ENCODE data around the gene BPIFB4. TPM values are rescaled to one million over a fixed set of nuclear protein-coding genes. Genes with fewer than 3 reads are reported as not detected.

BPIFB4 gene
- total RNA-seq (2012; rRNA removed) (not detected in 2 replicates), polyA plus RNA-seq (2012; rRNA removed) (not detected in 2 replicates), Bru-seq, nascent RNA (not detected), BruChase-seq, experiment 1, labeled RNA remaining after a 6-hour chase (not detected), BruChase-seq, experiment 2, labeled RNA remaining after a 2-hour chase (not detected)
- not detected in 2 replicates for polyA plus RNA-seq (2012; cell fraction: cytosol; rRNA removed)
- not detected in 2 replicates for polyA plus RNA-seq (2012; cell fraction: nucleus; rRNA removed; ENCODE audit: low replicate concordance)
- long read RNA-seq = 0 reads

GRCh38 chr20:33079259-33079658 lies at the start of gene BPIFB4:
TSS of gene BPIFB4 (plus strand) at chr20:33079643. CDS start at chr20:33081527, 1,884 bp downstream.
- dilution Hi-C loops (cut with HindIII; ENCODE audit: low sequenced_read_pairs, unreplicated experiment) (no loop called here), in situ Hi-C loops (cut with MboI; ENCODE audit: low sequenced_read_pairs) (no loop called here), intact Hi-C loops (cut with micrococcal nuclease) (no loop called here)
- ChIA-PET CTCF (no interaction called here), POLR2A (ENCODE audit: unreplicated experiment) (no interaction called here)
- no peak within 1 kb of the TSS for H3K4ac ChIP-seq (ENCODE audit: low read depth, low read length)
- H4K5ac ChIP-seq (ENCODE audit: low read depth, low read length) = no peak within 1 kb of the TSS
- H3K4me2 ChIP-seq (ENCODE audit: low read depth, low read length) = no peak within 1 kb of the TSS
- H4K20me1 ChIP-seq (ENCODE audit: insufficient read depth, low read length) = no peaks in the 10 kb centered on the region; the same call in 1 of the 2 replicates
- no peaks in the 10 kb centered on the region for H3K36me3 ChIP-seq (ENCODE audit: control insufficient read depth, insufficient read depth, low read length)
- no peak within 1 kb of the TSS for H2AK9ac ChIP-seq (replicated peaks; ENCODE audit: low read depth, low read length, poor library complexity)
- BruUV-seq (replicated peaks) = no TSS peak
- DNase-seq (no peak), ATAC-seq (ENCODE audit: low read depth) (no peak)
- no peak within 1 kb of the TSS for H3K18ac ChIP-seq (ENCODE audit: low read depth, low read length)
- H3K56ac ChIP-seq (ENCODE audit: extremely low read depth, insufficient read depth, low read length) = no peak within 1 kb of the TSS
- H3K9me1 ChIP-seq (ENCODE audit: insufficient read depth, low read length) = no peaks in the 10 kb centered on the region
- no peak within 1 kb of the TSS for H3K9ac ChIP-seq (ENCODE audit: low read depth, low read length)
- H2AFZ ChIP-seq (replicated peaks; ENCODE audit: low read length, poor library complexity) = no peak within 1 kb of the TSS
- H3K14ac ChIP-seq (replicated peaks; ENCODE audit: low read depth, low read length) = no peak within 1 kb of the TSS
- TF ChIP-seq CHD1 (IDR thresholded peaks at IDR 0.05; ENCODE audit: low read depth, low read length) (no peak), RFX5 (IDR thresholded peaks at IDR 0.05; ENCODE audit: low read depth, low read length) (no peak), POLR2A (IDR thresholded peaks at IDR 0.05; ENCODE audit: low read depth, low read length) (no peak), MXI1 (IDR thresholded peaks at IDR 0.05; ENCODE audit: borderline replicate concordance, low read depth, low read length) (no peak), MAFK (IDR thresholded peaks at IDR 0.05; ENCODE audit: low read depth, low read length) (no peak), RCOR1 (IDR thresholded peaks at IDR 0.05; ENCODE audit: insufficient replicate concordance, low read length) (no peak), CEBPB (IDR thresholded peaks at IDR 0.05; ENCODE audit: low read depth, low read length) (no peak)
- H2BK15ac ChIP-seq (ENCODE audit: low read depth, low read length) = no peak within 1 kb of the TSS
- WGBS, 2 experiments (ENCODE audit: extremely low coverage in 2 of 2, insufficient read length in 1 of 2) = 92% methylated on average over 2 of the region's 2 CpGs; no CpG with 5 or more reads in 1 of the 2 experiments
- H2AK5ac ChIP-seq (ENCODE audit: low read depth, low read length) = no peak within 1 kb of the TSS
- H2BK5ac ChIP-seq (ENCODE audit: low read depth, low read length, poor library complexity, severe bottlenecking) = no peak within 1 kb of the TSS
- peaks cover 11% of the 10 kb centered on the region for H3K27me3 ChIP-seq (ENCODE audit: control insufficient read depth, insufficient read depth, low read length)
- no peak within 1 kb of the TSS for H3K4me3 ChIP-seq (ENCODE audit: insufficient read depth, low read depth, low read length)
- H3K23ac ChIP-seq (ENCODE audit: low read depth, low read length) = no peak within 1 kb of the TSS
- H3K9me3 ChIP-seq (ENCODE audit: control insufficient read depth, insufficient read depth, low read length) = no peaks in the 10 kb centered on the region
- no peak within 1 kb of the TSS for H2BK120ac ChIP-seq (ENCODE audit: low read depth, low read length)
- no peak within 1 kb of the TSS for H4K91ac ChIP-seq (ENCODE audit: insufficient read depth, low read depth, low read length)
- no peak within 1 kb of the TSS for H3K27ac ChIP-seq (ENCODE audit: insufficient read depth, low read length)
- no peaks in the 10 kb centered on the region for H3K4me1 ChIP-seq (ENCODE audit: control insufficient read depth, insufficient read depth, low read length)
- H4K8ac ChIP-seq (ENCODE audit: low read depth in 2 of 2, low read length in 2 of 2) = no peak within 1 kb of the TSS
- H2BK20ac ChIP-seq (ENCODE audit: low read depth, low read length) = no peak within 1 kb of the TSS
- no peaks in the 10 kb centered on the region for H3K79me1 ChIP-seq (ENCODE audit: low read depth in 1 of 2, low read length in 2 of 2)

Measured in IMR-90 (cell line).